DOHH2 (cell line): Measurements from ENCODE around the gene SPATC1L.

Experiments
- EZH2phosphoT487 ChIP-seq: fragments of 200-600 bp; sonication (generic); IDR thresholded peaks from 2 replicates; pipeline ENCODE4 v1.6.1; 2017; ENCODE audit warnings: borderline replicate concordance, mild to moderate bottlenecking, antibody characterized with exemption, low read length, moderate library complexity, mixed read lengths
- TF ChIP-seq, protein P1 (sequence below): fragments of 200-600 bp; sonication (generic); IDR thresholded peaks from one replicate; pipeline ENCODE4 v1.5.1; 2014; ENCODE audit warnings: antibody characterized with exemption, mild to moderate bottlenecking, low read depth, low read length; ENCODE audit not compliant: poor library complexity, severe bottlenecking

DNA sequence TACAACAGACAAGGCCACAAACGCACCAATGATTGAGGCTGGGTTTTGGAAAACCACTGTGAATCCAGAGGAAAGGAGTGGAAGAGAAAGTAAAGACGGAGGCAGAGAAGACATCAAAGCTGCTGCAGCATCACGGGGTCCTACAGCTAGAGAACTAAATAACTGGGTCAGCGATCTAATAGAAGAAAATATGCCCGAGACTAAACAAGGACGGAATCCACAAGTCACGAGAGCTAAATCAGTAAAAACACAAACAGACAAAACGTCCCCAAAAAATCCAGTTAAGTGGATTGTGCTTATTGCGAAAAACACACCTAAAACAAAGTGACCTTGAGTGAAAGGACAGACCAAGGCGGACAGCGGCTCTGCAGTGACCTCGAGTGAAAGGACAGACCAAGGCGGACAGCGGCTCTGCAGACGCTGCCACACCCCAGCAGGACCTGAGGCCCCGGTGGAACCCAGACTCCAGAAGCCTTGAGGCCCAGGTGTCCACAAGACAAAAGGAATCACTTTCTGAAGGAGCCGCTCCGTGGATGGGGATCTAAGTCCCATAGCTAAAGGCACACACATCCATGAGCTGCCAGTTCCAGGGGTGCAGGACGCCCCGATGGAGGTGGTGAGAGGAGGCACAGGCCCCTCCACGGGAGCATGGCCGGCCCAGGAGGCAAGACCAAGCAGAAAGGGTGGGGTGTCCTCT lies 34.9 kb downstream of the SPATC1L start:
- TF ChIP-seq, protein P1, sequence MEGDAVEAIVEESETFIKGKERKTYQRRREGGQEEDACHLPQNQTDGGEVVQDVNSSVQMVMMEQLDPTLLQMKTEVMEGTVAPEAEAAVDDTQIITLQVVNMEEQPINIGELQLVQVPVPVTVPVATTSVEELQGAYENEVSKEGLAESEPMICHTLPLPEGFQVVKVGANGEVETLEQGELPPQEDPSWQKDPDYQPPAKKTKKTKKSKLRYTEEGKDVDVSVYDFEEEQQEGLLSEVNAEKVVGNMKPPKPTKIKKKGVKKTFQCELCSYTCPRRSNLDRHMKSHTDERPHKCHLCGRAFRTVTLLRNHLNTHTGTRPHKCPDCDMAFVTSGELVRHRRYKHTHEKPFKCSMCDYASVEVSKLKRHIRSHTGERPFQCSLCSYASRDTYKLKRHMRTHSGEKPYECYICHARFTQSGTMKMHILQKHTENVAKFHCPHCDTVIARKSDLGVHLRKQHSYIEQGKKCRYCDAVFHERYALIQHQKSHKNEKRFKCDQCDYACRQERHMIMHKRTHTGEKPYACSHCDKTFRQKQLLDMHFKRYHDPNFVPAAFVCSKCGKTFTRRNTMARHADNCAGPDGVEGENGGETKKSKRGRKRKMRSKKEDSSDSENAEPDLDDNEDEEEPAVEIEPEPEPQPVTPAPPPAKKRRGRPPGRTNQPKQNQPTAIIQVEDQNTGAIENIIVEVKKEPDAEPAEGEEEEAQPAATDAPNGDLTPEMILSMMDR: no peak
- no peak for TF ChIP-seq EZH2phosphoT487
